Endodermal cell (in vitro differentiated cells): ENCODE results near the gene OBSCN. TPM values are rescaled to one million over a fixed set of nuclear protein-coding genes. Genes with fewer than 3 reads are reported as not detected.

Experiments
- DNase-seq: peaks from one replicate; pipeline ENCODE4 v3.0.0-alpha.2; 2017
- H3K27ac ChIP-seq: 2 replicates; pipeline ENCODE4 v1.5.1; 2013; ENCODE audit warnings: mild to moderate bottlenecking, low read depth, low read length, moderate library complexity
- H3K27me3 ChIP-seq: 2 replicates; pipeline ENCODE4 v1.6.1; 2013; ENCODE audit warnings: mild to moderate bottlenecking, low read length, moderate library complexity; ENCODE audit not compliant: insufficient read depth, control insufficient read depth, poor library complexity, severe bottlenecking
- H3K36me3 ChIP-seq: 2 replicates; pipeline ENCODE4 v1.7.0; 2013; ENCODE audit warnings: mild to moderate bottlenecking, low read length, moderate library complexity; ENCODE audit not compliant: control insufficient read depth, insufficient read depth
- H3K4me1 ChIP-seq: one replicate; pipeline ENCODE4 v1.7.0; 2013; ENCODE audit warnings: low read length; ENCODE audit not compliant: control insufficient read depth, insufficient read depth
- H3K4me3 ChIP-seq: 2 replicates; pipeline ENCODE4 v1.5.1; 2013; ENCODE audit warnings: mild to moderate bottlenecking, low read length, moderate library complexity
- H3K9ac ChIP-seq: 2 replicates; pipeline ENCODE4 v1.6.1; 2013; ENCODE audit warnings: mild to moderate bottlenecking, low read length, moderate library complexity; ENCODE audit not compliant: poor library complexity, severe bottlenecking; ENCODE audit errors: extremely low read depth
- H3K9me3 ChIP-seq: 2 replicates; pipeline ENCODE4 v1.6.1; 2013; ENCODE audit warnings: mild to moderate bottlenecking, low read length, moderate library complexity; ENCODE audit not compliant: control insufficient read depth
- H3K27ac Mint-ChIP-seq: 2 replicates; pipeline ENCODE4 v1.8.0; 2020; ENCODE audit warnings: mixed read lengths
- H3K27me3 Mint-ChIP-seq: 2 replicates; pipeline ENCODE4 v1.8.0; 2021; ENCODE audit warnings: mild to moderate bottlenecking, mixed read lengths; ENCODE audit not compliant: insufficient read depth
- H3K36me3 Mint-ChIP-seq: 2 replicates; pipeline ENCODE4 v1.8.0; 2020; ENCODE audit warnings: low read depth, mixed read lengths
- H3K4me1 Mint-ChIP-seq: 2 replicates; pipeline ENCODE4 v1.8.0; 2020; ENCODE audit warnings: mixed read lengths
- H3K4me3 Mint-ChIP-seq: 2 replicates; pipeline ENCODE4 v1.8.0; 2020; ENCODE audit warnings: mild to moderate bottlenecking, moderate library complexity, mixed read lengths
- H3K9me3 Mint-ChIP-seq: 2 replicates; pipeline ENCODE4 v1.8.0; 2020; ENCODE audit warnings: mild to moderate bottlenecking, mixed read lengths
- WGBS, 2 experiments: methylation state at CpG; one replicate each; pipeline versions ENCODE4 v1.1.5 to v1.1.7; 2013; ENCODE audit warnings: missing lambda C conversion rate in 2 of 2, mixed read lengths in 1 of 2; ENCODE audit not compliant: insufficient coverage in 1 of 2, insufficient read length in 1 of 2; 5-methylcytosine and 5-hydroxymethylcytosine counted together
- total RNA-seq, 2 donors: library from RNA; stranded (reverse); fragmentation: NEBNext Ultra II Directional in 1 of 2; extraction: Animal tissue kit (Norgen Biotek cat#: 25700) in 1 of 2; gene quantifications; 2 replicates in 1 of 2; 3 replicates in 1 of 2; pipeline ENCODE4 v1.2.1, GENCODE V29; 2021
- TF ChIP-seq, protein P1 (sequence below): fragments of 200-600 bp; sonication (generic); conservative IDR thresholded peaks from 2 replicates; pipeline ENCODE4 v1.5.0; 2021; ENCODE audit warnings: antibody characterized with exemption, mild to moderate bottlenecking

The OBSCN gene
- total RNA-seq, 2 donors from 2014 or later = 53.7 to 68.9 TPM

DNA sequence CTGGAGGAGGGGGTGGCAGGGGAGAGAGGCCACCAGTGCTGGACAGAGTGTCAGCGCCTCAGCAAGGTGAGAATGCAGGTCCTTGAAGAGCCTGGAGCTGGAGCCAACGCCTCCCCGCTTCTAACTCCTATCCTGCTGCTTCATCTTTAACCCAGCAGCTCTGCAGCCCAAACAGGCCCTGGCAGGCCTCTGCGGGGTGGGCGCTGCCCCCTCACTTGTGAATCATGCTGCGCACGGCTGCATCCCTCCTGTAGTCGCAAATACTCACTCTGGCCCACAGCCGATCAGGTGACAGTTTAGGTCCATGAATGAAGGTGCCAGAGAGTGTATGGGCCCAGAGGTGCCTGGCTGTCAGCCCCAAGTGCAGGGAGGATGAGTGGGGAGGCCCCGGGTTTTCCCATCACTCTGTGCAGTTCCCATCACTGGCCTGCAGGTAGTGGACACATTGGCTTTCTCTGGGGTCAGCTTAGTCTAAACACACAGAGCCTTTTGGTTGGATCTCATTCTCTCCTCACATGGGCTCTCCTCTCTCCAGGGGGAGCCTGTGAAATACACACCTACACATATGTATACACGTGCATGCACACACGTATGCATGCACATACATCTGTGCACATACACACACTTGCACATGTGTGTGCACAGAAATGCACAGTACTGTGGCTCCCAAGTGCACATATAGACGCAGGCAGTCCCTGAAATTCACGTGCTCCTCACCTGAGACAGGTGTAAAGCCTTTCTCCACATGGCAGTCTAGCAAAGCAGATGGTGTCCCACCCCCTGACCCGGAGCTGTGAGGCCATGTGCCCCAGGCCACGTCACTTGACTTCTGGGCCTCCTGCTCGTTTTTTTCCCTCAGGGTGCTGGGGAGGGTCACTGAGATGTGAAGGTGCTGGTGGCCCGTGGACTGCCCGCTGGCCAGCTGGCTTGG is 146.8 kb downstream of the OBSCN start:
- no peaks in the 10 kb centered on the region for H3K4me1 Mint-ChIP-seq
- Histone ChIP-seq H3K27ac (no peak overlapping the region), H3K4me1 (no peaks in the 10 kb centered on the region), H3K36me3 (no peaks in the 10 kb centered on the region), H3K27me3 (no peaks in the 10 kb centered on the region), H3K9ac (no peak overlapping the region), H3K9me3 (no peaks in the 10 kb centered on the region), H3K4me3 (no peak overlapping the region)
- WGBS, 2 experiments = 90 to 94% methylated on average over 13 to 19 of the region's 19 CpGs
- no peak overlapping the region for H3K27ac Mint-ChIP-seq
- no peak for DNase-seq
- peaks cover 3% of the 10 kb centered on the region for H3K36me3 Mint-ChIP-seq
- no peak overlapping the region for H3K4me3 Mint-ChIP-seq
- H3K27me3 Mint-ChIP-seq = no peaks in the 10 kb centered on the region
- H3K9me3 Mint-ChIP-seq = peaks cover 2% of the 10 kb centered on the region
- TF ChIP-seq, protein P1, sequence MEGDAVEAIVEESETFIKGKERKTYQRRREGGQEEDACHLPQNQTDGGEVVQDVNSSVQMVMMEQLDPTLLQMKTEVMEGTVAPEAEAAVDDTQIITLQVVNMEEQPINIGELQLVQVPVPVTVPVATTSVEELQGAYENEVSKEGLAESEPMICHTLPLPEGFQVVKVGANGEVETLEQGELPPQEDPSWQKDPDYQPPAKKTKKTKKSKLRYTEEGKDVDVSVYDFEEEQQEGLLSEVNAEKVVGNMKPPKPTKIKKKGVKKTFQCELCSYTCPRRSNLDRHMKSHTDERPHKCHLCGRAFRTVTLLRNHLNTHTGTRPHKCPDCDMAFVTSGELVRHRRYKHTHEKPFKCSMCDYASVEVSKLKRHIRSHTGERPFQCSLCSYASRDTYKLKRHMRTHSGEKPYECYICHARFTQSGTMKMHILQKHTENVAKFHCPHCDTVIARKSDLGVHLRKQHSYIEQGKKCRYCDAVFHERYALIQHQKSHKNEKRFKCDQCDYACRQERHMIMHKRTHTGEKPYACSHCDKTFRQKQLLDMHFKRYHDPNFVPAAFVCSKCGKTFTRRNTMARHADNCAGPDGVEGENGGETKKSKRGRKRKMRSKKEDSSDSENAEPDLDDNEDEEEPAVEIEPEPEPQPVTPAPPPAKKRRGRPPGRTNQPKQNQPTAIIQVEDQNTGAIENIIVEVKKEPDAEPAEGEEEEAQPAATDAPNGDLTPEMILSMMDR = peak; percentile 18

DNA sequence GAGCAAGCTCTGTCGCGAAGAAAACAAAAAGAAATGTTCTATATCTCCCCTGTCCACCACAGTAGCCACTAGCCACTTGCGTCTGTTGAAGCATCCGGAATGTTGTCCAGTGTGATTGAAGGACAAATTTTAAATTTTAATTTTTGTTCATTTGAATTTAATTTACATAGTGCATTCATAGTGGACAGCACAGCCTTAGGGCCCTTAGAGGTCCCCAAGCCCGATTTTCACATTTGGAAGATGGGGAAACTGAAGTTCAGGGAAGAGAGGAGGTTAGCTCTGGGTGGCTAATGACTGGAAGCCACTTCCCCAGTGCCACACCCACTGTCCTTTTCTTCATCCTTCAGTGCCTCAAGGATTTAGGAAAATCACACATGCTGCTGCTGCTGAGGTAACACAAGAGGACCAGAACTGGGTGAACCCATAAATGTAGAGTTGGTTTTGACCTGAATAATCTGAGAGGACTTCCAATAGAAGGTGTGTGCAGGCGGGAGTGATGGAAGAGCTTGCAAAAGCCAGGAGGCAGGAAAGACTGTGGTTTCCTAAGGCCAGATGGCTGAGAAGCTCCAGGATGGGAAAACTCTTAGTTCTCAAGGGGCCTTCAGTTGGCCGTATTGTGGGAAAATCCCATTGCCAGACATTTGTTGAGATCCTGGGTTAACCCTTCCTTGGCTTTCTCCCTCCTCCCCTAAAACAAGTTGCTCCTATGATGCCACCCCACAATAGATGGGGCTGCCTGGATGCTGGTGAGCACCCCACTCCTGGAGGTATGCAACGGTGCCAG is 149.2 kb downstream of the OBSCN start:
- Mint-ChIP-seq H3K4me3 (no peak overlapping the region), H3K4me1 (no peaks in the 10 kb centered on the region), H3K36me3 (no peaks in the 10 kb centered on the region), H3K27me3 (no peaks in the 10 kb centered on the region), H3K9me3 (peaks cover 2% of the 10 kb centered on the region), H3K27ac (no peak overlapping the region)
- Histone ChIP-seq H3K9ac (no peak overlapping the region), H3K4me3 (no peak overlapping the region), H3K4me1 (no peaks in the 10 kb centered on the region), H3K36me3 (no peaks in the 10 kb centered on the region), H3K27me3 (no peaks in the 10 kb centered on the region), H3K27ac (no peak overlapping the region), H3K9me3 (no peaks in the 10 kb centered on the region)
- WGBS, 2 experiments = 94 to 97% methylated on average over 3 to 8 of the region's 8 CpGs
- DNase-seq = no peak
- TF ChIP-seq, protein P1 = no peak

DNA sequence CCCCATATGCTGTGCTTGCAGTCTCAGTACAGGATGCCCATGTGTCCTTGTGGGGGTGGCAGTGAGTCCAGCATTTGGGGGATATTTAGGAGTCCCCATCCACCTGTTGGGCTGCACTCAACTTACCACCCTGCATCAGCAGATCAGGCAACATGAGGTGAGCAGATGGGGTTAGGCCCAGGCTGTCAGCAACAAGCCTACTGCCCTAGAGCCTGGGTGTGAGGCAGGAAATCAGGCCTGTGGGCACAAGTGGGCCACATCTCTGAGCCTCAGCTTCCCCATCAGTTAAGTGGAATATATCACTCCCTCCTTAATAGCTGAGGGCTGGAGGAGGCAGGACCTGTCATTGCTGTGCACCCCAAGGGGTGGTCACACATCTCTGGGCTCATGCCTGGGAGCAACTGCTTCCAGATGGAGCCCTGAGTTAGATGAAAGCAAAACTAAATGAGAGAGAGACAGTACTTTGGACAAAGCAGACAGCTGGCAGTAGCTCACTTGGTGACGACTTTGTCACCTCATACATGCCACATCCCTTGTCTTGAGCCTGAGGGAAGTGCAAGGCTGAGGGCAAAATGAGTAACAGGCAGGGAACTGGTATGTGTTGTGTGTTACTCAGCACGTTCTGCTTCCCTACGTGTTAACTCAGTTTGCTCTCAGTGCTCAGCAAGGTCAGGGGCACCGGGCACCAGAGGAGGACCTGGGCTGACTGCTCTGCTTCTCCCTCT is 150.4 kb downstream of the OBSCN start:
- H3K36me3 Mint-ChIP-seq = no peaks in the 10 kb centered on the region
- H3K27ac Mint-ChIP-seq = no peak overlapping the region
- no peak overlapping the region for H3K27ac ChIP-seq
- H3K9me3 ChIP-seq = no peaks in the 10 kb centered on the region
- H3K4me1 Mint-ChIP-seq = no peaks in the 10 kb centered on the region
- no peak overlapping the region for H3K9ac ChIP-seq
- H3K4me3 Mint-ChIP-seq = no peak overlapping the region
- DNase-seq = no peak
- H3K4me3 ChIP-seq = no peak overlapping the region
- WGBS, 2 experiments = 67 to 72% methylated on average over 4 of the region's 4 CpGs
- peaks cover 2% of the 10 kb centered on the region for H3K9me3 Mint-ChIP-seq
- H3K27me3 Mint-ChIP-seq = no peaks in the 10 kb centered on the region
- TF ChIP-seq, protein P1 = no peak
- no peaks in the 10 kb centered on the region for H3K36me3 ChIP-seq
- no peaks in the 10 kb centered on the region for H3K27me3 ChIP-seq
- H3K4me1 ChIP-seq = no peaks in the 10 kb centered on the region
